Large intestine (tissue), 3 donors: ENCODE measurements around the gene PLCB2. TPM values are rescaled to one million over a fixed set of nuclear protein-coding genes. Genes with fewer than 3 reads are reported as not detected.

Source experiments
- DNase-seq, 2 donors: peaks; one replicate each; pipeline versions ENCODE4 v3.0.0 to v3.0.0-alpha.2; 2013
- H3K27ac ChIP-seq: one replicate; pipeline ENCODE4 v1.5.1; 2013; ENCODE audit warnings: low read length
- H3K27me3 ChIP-seq: 2 replicates; pipeline ENCODE4 v1.6.1; 2013; ENCODE audit warnings: low read length; ENCODE audit not compliant: control insufficient read depth, insufficient read depth
- H3K36me3 ChIP-seq: 2 replicates; pipeline ENCODE4 v1.6.1; 2013; ENCODE audit warnings: low read length; ENCODE audit not compliant: control insufficient read depth, insufficient read depth
- H3K4me1 ChIP-seq: one replicate; pipeline ENCODE4 v1.6.1; 2013; ENCODE audit warnings: low read length; ENCODE audit not compliant: control insufficient read depth, insufficient read depth
- H3K4me3 ChIP-seq: one replicate; pipeline ENCODE4 v1.5.1; 2013; ENCODE audit warnings: low read length
- H3K9me3 ChIP-seq: one replicate; pipeline ENCODE4 v1.6.1; 2013; ENCODE audit warnings: mild to moderate bottlenecking, low read depth, low read length, moderate library complexity; ENCODE audit not compliant: control insufficient read depth
- WGBS: methylation state at CpG from one replicate; pipeline ENCODE4 v1.1.5; 2013; ENCODE audit warnings: low lambda C conversion rate; ENCODE audit not compliant: insufficient coverage; 5-methylcytosine and 5-hydroxymethylcytosine counted together
- polyA plus RNA-seq: library from polyadenylated mRNA; unstranded; fragments of 120-200 nt; gene quantifications from one replicate; pipeline ENCODE4 v1.2.1, GENCODE V29; 2013

The PLCB2 gene
- polyA plus RNA-seq, 1 donor: 11.7 TPM

DNA sequence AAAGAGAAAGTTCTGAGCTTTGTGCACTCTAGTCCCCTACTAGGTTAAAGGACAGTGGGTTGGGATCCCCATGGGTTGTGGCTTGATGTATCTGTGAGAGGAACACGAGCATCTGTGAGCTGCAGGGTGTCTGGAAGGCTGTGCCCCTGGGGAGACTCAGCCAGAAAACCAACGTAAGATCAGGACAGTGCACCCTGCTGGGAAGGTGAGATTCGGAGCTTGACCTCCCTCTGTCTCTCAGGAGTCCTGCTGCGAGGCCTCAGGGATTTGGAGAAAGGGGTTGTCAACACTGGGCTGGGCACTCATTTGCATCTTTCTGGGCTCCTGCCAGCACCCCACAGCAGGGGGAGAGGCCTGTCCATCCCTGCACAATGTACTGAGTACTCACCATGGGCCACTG lies 40.1 kb downstream of the PLCB2 start:
- peaks cover 35% of the 10 kb centered on the region for H3K36me3 ChIP-seq
- peaks cover 13% of the 10 kb centered on the region for H3K4me1 ChIP-seq
- no peaks in the 10 kb centered on the region for H3K27me3 ChIP-seq
- no CpG with 5 or more reads among the region's 4 CpGs for whole genome bisulfite sequencing
- H3K9me3 ChIP-seq: no peaks in the 10 kb centered on the region
- no peak overlapping the region for H3K4me3 ChIP-seq
- no peak overlapping the region for H3K27ac ChIP-seq
- DNase-seq: no peak

DNA sequence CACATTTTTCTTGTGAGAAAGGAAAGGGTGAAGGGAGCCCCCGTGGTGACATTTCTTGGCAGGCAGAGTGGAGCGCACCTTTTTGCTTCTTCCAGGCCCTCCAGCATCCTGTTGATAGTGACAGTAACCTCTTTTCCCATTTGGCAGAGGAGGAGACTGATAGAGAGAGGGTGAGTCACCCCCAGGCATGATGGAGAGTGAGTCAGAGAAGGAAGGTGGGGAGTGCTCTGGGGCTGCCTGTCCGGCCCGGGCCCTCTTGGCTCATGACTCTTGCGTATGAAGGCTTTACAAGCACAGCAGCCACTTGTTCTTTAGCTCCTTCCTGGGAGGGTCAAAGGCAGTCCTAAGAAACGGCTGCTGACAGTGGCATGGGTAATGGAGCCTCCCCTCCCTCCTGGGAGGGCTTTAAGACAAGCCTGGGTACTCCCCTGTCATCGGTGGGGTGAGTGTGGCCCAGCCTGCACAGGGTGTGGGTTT lies 40.9 kb downstream of the PLCB2 start:
- WGBS: no CpG with 5 or more reads among the region's 7 CpGs
- no peak for DNase-seq
- no peak overlapping the region for H3K27ac ChIP-seq

DNA sequence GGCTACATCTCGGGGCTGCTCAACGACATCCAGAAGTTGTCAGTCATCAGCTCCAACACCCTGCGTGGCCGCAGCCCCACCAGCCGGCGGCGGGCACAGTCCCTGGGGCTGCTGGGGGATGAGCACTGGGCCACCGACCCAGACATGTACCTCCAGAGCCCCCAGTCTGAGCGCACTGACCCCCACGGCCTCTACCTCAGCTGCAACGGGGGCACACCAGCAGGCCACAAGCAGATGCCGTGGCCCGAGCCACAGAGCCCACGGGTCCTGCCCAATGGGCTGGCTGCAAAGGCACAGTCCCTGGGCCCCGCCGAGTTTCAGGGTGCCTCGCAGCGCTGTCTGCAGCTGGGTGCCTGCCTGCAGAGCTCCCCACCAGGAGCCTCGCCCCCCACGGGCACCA lies 41.9 kb downstream of the PLCB2 start:
- WGBS: no CpG with 5 or more reads among the region's 20 CpGs
- H3K4me1 ChIP-seq: peaks cover 19% of the 10 kb centered on the region
- H3K27ac ChIP-seq: no peak overlapping the region
- H3K27me3 ChIP-seq: no peaks in the 10 kb centered on the region
- peaks cover 35% of the 10 kb centered on the region for H3K36me3 ChIP-seq
- no peak for DNase-seq
- no peaks in the 10 kb centered on the region for H3K9me3 ChIP-seq
- H3K4me3 ChIP-seq: no peak overlapping the region

More for the DNA sequence above, 40.9 kb downstream of the PLCB2 start:
- Histone ChIP-seq H3K9me3 (no peaks in the 10 kb centered on the region), H3K36me3 (peaks cover 35% of the 10 kb centered on the region), H3K27me3 (no peaks in the 10 kb centered on the region), H3K4me1 (peaks cover 19% of the 10 kb centered on the region), H3K4me3 (no peak overlapping the region)

GRCh38 chr15:40265355-40265754 lies 42.4 kb downstream of the PLCB2 start:
- Histone ChIP-seq H3K4me3 (no peak overlapping the region), H3K36me3 (peaks cover 33% of the 10 kb centered on the region), H3K27ac (no peak overlapping the region), H3K4me1 (peaks cover 19% of the 10 kb centered on the region), H3K9me3 (no peaks in the 10 kb centered on the region), H3K27me3 (no peaks in the 10 kb centered on the region)
- WGBS: no CpG with 5 or more reads among the region's 10 CpGs
- no peak for DNase-seq

GRCh38 chr15:40264321-40265153 lies 43.2 kb downstream of the PLCB2 start:
- Histone ChIP-seq H3K27me3 (no peaks in the 10 kb centered on the region), H3K9me3 (no peaks in the 10 kb centered on the region), H3K4me3 (no peak overlapping the region), H3K27ac (no peak overlapping the region), H3K36me3 (peaks cover 33% of the 10 kb centered on the region), H3K4me1 (peaks cover 19% of the 10 kb centered on the region)
- DNase-seq: no peak
- no CpG with 5 or more reads among the region's 16 CpGs for WGBS

GRCh38 chr15:40263024-40263754 lies 44.5 kb downstream of the PLCB2 start:
- Histone ChIP-seq H3K9me3 (no peaks in the 10 kb centered on the region), H3K27ac (peak overlapping the region; percentile 54), H3K27me3 (no peaks in the 10 kb centered on the region), H3K4me1 (peaks cover 19% of the 10 kb centered on the region), H3K4me3 (no peak overlapping the region), H3K36me3 (peaks cover 26% of the 10 kb centered on the region)
- no CpG with 5 or more reads among the region's 12 CpGs for WGBS
- DNase-seq: peak; percentile 61 to 83

DNA sequence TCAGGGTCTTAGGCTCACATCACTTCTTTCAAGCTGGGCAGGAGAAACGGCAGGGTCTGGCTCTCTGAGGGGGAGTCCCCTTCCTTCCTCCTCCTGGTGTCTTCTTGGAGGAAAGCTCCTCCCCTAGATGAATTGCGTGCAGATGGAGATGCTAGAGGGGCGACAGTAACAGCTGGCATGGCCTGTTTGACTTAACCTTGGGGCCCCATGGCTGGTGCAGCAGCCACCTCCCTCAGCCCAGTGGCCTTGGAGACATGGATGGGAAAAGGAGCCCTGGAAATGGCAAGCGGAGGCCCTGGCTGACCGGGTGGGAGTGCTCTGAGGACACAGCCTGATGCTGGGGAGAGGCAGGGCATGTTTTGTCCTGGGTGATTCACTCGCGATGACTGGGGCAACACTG lies 48.7 kb downstream of the PLCB2 start:
- H3K4me1 ChIP-seq: peaks cover 16% of the 10 kb centered on the region
- peaks cover under 1% of the 10 kb centered on the region for H3K27me3 ChIP-seq
- H3K9me3 ChIP-seq: no peaks in the 10 kb centered on the region
- no peak overlapping the region for H3K4me3 ChIP-seq
- H3K27ac ChIP-seq: no peak overlapping the region
- no CpG with 5 or more reads among the region's 7 CpGs for WGBS
- H3K36me3 ChIP-seq: peaks cover 9% of the 10 kb centered on the region
- DNase-seq: no peak

DNA sequence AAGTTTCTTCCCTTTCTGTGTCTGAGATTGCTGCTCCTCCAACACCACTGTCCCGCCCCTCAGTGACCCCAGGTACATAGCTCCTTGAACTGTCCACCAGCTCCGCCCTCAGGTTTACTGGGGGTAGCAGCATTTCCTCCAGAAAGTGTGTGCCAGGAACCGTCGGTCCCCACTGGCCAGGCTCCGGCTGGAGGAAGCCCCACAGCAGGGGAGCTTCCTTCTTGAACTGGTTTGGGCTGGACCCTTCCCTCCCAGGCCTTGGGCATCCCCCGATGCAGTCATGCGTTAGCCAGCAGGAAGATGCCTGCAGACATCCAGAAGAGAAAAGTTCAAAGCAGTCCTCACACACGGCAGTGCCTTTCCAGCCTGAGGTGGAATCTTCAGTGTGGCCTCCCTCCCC lies 49.2 kb downstream of the PLCB2 start:
- H3K27me3 ChIP-seq: peaks cover 5% of the 10 kb centered on the region
- no peaks in the 10 kb centered on the region for H3K9me3 ChIP-seq
- no peak for DNase-seq
- H3K4me1 ChIP-seq: peaks cover 14% of the 10 kb centered on the region
- no CpG with 5 or more reads among the region's 8 CpGs for WGBS
- no peak overlapping the region for H3K27ac ChIP-seq
- peaks cover 9% of the 10 kb centered on the region for H3K36me3 ChIP-seq
- no peak overlapping the region for H3K4me3 ChIP-seq

GRCh38 chr15:40257656-40258450 lies 49.9 kb downstream of the PLCB2 start:
- Histone ChIP-seq H3K4me1 (peaks cover 13% of the 10 kb centered on the region), H3K4me3 (no peak overlapping the region), H3K27me3 (peaks cover 12% of the 10 kb centered on the region), H3K36me3 (peaks cover 9% of the 10 kb centered on the region), H3K9me3 (no peaks in the 10 kb centered on the region), H3K27ac (no peak overlapping the region)
- DNase-seq: no peak
- no CpG with 5 or more reads among the region's 9 CpGs for WGBS

DNA sequence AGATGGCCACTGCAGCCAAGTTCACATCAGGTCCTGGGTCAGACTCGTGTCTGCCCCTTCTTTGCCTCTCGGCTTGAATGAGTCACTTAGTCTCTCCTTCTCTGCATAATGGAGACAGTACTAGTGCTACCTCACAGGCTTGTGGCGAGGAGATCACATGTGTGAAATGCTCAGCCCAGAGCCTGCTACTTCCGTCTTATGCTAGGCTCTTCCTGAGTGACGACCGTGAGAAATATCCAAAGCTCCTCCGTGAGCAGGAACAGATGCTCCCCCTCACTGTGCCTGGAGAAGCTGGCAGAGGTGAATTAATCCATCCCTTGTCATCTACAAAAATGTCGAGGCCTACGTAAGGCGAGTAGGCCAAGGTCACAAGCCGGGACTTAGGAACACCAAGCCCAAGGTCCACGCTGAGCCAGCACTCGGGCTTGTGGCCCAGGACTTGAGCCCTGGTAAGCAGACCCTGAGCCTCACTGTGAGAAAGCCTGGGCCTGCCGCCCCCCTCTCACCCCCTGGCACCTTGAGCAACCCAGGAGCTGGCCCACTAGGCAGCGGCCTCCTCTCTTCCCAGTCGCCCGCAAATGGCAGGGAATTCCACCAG lies 51.0 kb downstream of the PLCB2 start:
- peaks cover 21% of the 10 kb centered on the region for H3K27me3 ChIP-seq
- no peaks in the 10 kb centered on the region for H3K9me3 ChIP-seq
- H3K4me1 ChIP-seq: peaks cover 10% of the 10 kb centered on the region
- no peak overlapping the region for H3K4me3 ChIP-seq
- WGBS: no CpG with 5 or more reads among the region's 17 CpGs
- no peak overlapping the region for H3K27ac ChIP-seq
- no peak for DNase-seq
- H3K36me3 ChIP-seq: peaks cover 9% of the 10 kb centered on the region
